NCI-H510A treated with DMSO at 0.1 percent for 48 hours (cell line): ENCODE results near the gene MNT.
A peak's percentile ranks its signal among the peaks of the same experiment; 100 is the strongest.
"Not testable (repeated sequence)": the region's sequence is repeated elsewhere in the genome, so short reads cannot be mapped to it uniquely, and the experiment has no call there.

Source experiments
- DNase-seq: peaks from one replicate; lab custom pipeline; 2025; lab: John Stamatoyannopoulos, UW

Gene MNT

GRCh38 chr17:2400877-2401425 lies at the start of gene MNT:
TSS of gene MNT (minus strand) at chr17:2401060. CDS start at chr17:2400712, 348 bp downstream.
- DNase-seq, result peak; percentile 93

DNA sequence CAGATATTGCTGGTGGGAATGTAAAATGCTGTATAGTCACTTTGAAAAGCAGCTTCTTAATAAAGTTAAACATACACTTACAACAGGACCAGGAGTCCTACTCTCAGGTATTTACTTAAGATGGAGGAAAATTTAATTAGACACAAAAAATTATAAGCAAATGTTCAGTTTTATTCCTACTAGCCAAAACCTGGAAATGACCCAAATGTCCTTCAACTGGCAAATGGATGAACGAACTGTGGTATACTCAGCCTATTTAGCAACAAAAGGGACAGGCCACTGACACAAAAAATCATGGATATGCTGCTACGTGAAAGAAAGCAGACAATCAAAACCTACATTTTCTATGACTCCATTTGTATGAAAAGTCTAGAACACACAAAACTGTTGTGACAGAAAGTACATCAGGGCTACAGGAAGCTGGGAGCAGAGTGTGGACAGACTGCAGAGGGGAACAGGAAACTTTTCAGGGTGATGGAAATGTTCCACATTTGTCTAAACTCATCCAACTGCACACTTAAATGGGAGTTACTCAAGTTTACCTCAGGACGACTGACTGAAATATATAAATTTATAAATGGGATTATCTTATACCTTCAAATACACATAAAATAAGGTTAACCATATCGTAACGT lies 49.3 kb upstream of the MNT start:
- no peak for DNase-seq

DNA sequence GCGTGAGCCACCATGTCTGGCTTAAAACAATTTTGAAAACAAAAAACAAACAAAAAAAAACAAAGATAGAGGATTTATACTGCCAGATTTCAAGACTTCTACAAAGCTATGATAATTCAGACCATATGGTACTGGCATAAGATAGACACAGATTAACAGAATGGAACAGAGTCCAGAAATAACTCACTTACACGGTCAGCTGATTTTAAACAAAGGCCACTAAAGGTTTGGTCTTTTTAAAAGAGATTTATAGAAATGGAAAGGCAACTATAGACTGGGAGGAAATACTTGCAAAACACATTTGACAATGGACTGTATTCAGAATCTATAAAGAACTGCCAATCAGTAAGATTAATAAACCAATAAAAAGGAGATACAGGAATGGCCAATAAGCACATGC lies 48.6 kb upstream of the MNT start:
- DNase-seq, result no peak

- DNase-seq, result not testable (repeated sequence)
Observed at GRCh38 chr17:2447479-2447878, 46.6 kb upstream of the MNT start.

DNA sequence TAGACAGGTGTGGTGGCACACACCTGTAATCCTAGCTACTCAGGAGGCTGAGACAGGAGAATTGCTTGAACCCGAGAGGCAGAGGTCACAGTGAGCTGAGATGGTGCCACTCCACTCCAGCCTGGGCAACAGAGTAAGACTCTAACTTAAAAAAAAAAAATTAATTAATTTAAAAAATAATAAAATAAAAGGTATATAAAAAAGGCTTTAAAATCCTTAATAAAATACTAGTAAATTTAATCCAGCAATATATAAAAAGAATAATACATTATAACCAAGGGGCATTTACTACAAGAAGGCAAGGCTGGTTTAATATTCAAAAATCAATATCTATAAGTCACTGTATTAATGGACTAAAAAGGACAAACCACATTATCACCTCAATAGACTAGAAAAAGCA lies 44.8 kb upstream of the MNT start:
- no peak for DNase-seq

DNA sequence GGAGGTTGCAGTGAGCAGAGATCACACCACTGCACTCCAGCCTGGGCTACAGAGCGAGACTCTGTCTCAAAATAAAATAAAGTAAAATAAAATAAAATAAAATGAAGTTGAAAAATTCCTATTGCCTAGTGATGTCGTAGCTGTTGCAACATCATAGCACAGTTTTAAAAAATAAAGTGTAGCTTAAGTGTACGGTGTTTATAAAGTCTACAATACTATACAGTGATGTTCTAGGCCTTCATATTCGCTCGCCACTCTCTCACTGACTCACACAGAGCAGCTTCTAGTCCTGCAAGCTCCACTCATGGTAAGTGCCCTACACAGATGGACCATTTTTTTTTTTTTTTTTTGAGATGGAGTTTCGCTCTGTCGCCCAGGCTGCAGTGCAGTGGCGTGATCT lies 43.5 kb upstream of the MNT start:
- no peak for DNase-seq

DNA sequence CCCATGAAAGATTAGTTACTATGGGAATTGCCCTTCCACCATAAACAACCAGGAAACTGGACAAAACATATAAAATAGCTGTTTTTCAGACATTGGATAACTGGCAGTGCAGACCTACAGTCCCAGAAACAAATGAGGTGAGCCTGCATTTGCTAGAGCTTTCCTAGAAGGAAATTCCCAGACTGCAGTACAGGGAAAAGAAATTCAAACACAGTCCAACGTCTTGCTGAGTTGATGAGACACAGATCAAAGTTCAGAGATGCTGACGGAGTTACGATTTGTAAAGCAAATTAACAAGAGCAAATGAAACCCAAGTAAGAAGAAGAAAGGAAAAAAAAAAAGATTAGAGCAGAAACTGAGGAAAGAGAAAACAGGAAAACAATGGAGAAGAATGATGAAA lies 41.3 kb upstream of the MNT start:
- DNase-seq, result no peak

DNA sequence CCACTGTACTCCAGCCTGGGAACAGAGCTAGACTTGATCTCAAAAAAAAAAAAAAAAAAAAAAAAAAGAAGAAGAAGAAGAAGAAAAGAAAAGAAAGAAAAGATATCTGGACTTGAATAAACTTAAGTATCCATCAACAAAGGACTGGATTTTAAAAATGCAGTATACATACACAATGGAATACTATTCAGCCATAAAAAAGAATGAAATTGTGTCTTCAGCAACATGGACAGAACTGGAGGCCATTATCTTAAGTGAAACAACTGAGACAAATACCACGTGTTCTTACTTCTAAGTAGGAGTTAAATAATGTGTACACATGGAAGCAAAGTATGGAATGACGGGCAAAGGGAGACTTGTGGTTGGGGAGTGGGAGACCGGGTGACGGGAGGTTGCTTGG lies 40.1 kb upstream of the MNT start:
- no peak for DNase-seq

- DNase-seq, result not testable (repeated sequence)
Observed at GRCh38 chr17:2439997-2440396, 39.1 kb upstream of the MNT start.

GRCh38 chr17:2438823-2439222 lies 38.0 kb upstream of the MNT start:
- no peak for DNase-seq

DNA sequence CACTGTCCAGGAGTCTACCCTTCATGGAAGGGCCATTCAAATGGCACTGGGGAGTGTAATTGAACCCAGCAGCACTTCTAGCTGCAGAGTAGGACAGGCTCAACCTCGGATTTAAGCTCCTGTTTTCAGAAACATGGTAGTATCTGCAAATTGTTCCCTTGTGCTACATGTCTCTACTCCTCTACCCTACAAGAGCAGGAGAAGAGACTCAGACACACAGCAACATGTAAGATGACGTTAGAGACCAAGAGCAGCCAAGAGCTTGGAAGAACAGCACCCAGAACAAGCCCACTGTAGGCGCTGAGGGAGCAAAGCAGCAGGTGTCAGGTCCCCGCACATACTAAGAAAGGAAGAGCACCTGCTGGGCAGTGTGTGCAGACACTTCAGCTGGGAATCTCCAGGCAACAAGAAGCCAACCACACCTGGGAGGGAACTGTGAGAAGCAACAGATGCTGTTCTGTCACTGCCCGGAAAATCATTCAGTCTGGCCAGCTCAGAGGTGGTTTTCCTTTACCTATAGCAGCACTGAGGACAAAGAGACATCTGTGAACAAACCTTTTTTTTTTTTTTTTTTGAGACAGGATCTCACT lies 35.6 kb upstream of the MNT start:
- peak; percentile 83 for DNase-seq

DNA sequence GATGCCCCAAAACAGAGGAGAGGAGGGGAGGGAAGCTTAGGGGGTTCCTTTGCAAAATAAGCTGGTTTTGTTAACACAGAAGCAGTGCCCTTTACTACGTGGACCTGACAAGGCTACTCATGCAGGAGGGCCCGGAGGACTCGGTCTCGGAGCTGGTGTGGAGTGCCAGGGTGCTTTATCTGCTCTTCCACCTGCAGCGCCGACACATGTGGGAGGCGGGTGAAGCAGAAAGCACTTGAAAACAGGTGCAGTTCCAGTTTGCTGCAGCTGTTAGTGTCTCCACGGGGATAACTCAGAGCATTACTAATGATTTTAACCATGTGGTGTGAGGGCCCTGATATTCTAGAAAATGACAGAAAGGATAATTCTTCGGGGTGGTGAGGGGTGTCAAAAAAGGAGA lies 35.0 kb upstream of the MNT start:
- peak; percentile 81 for DNase-seq

DNA sequence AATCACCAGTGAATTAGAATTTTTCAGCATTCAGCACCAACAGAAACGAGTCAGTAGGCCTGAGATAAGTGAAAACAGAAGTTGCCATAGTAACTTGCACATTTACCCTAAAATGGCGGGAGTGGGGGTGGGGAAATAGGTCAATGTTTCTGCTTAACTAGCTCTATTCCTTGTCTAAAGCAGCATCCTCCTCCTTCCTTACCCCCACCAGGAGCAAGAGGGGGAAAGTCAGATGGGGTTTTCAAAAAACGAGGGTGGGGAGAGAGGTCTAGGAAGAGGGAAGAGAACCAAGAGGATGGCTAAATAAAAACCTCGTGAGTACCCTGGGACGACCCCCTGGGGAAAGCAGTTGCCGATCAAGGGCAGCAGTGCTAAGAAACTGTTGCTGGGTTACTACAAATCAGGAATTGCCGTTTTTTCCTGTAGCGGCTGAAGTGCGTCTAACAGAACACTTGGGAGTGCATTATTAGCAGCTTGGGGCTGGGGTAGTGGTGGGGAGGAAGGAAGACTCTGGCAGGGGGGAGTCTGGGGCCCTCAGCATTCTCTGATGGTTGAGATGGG lies 34.4 kb upstream of the MNT start:
- peak; percentile 51 for DNase-seq

DNA sequence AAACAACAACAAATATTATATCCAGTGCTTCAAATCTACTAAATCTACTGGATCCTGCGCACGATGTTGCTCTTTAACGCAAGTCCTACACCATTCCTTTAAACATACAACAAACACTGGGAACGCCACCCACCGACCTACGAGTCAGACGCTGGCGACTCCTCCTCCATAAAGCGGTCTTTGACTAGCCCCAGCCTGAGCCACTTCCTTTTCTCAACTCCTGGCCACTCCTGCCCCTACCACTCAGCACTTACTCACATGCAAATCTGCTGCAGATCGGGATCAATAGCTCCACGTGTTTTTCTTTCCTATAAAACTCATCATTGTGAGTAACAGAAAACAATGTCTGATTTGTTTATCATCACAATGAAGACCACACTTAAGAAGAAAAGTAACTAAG lies 32.8 kb upstream of the MNT start:
- DNase-seq, result no peak

GRCh38 chr17:2427910-2428309 lies 27.1 kb upstream of the MNT start:
- no peak for DNase-seq

DNA sequence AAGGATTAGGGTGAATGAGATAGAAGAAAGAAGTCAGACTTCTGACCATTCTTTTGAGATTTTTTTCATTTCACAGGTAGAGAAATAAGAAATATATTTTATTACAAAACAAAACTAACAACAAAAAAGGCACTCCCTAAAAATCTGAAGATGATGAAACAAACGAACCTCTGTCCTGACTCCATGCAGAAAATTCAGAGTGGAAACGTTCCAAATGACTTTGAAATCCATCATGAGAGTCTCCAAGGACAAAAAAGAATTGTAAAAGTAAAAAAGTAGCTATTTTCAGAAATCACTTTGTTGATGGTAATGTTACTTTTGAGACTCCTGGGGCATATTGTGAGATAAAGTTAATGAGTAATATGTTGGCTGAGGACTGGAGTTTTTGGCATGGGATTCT lies 26.4 kb upstream of the MNT start:
- no peak for DNase-seq

- peak; percentile 18 for DNase-seq
Observed at GRCh38 chr17:2423271-2423670, 22.4 kb upstream of the MNT start.

DNA sequence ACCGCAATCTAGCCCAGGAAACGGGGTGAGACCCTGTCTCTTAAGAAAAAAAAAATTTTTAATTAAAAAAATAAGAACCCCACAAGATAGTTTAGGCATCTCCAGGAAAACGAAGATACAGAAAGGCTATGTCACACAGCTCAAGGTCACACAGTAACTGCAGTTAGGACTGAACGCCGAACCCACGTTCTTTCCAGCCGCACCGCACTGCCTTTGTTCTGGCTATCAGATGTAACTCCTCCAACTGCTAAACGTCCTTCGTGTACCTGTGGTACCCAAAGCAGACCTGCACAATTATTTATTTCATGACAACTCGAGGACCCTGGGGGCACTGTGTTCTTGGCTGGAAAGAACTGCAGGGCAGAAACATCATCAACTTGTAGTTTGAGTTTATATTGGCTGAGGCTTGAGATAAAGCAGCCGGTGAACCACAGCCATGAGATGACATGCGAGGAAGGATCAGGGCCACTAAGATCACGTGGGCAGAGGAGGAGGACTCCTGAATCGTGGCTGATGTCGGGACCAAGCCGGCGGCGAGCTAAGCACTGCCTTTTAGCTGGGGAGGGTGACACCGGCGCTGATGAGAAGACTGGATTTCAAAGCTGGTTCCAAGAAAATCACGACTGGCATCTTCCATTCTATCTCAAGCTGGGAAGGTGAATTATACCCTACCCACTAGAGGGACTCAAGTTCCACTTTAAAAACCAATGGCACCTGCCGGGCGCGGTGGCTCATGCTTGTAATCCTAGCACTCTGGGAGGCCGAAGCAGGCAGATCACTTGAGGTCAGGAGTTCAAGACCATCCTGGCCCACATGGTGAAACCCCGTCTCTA lies 20.7 kb upstream of the MNT start:
- DNase-seq, result peak; percentile 6

DNA sequence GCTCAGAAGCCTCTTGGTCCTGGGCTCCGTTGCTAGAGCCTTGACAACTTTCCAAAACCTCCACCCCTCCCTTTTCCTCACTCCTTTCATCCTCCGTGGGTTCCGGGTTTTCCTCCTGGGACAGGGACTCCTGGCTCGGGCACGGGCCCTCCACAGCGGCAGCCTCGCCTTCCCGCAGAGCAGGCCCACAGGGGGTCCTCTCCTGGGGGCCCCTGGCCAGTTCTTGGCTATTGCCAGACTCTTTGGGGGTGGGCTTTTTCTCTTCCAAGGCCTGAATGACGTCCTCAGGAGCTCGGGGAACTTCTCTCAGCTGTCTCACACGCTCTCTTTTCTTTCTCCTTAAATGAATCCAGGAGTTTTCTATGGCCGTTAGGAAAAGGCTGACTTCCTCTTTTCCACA lies 19.3 kb upstream of the MNT start:
- no peak for DNase-seq

- DNase-seq, result no peak
Observed at GRCh38 chr17:2419486-2419885, 18.6 kb upstream of the MNT start.

- no peak for DNase-seq
Observed at GRCh38 chr17:2418572-2418971, 17.7 kb upstream of the MNT start.

GRCh38 chr17:2416010-2416734 lies 15.3 kb upstream of the MNT start:
- peak; percentile 67 for DNase-seq
